NCI-H345 (cell line): ENCODE results near the gene CHPF.

Experiments
- DNase-seq: peaks from one replicate; lab custom pipeline; 2025; lab: John Stamatoyannopoulos, UW

CHPF gene

DNA sequence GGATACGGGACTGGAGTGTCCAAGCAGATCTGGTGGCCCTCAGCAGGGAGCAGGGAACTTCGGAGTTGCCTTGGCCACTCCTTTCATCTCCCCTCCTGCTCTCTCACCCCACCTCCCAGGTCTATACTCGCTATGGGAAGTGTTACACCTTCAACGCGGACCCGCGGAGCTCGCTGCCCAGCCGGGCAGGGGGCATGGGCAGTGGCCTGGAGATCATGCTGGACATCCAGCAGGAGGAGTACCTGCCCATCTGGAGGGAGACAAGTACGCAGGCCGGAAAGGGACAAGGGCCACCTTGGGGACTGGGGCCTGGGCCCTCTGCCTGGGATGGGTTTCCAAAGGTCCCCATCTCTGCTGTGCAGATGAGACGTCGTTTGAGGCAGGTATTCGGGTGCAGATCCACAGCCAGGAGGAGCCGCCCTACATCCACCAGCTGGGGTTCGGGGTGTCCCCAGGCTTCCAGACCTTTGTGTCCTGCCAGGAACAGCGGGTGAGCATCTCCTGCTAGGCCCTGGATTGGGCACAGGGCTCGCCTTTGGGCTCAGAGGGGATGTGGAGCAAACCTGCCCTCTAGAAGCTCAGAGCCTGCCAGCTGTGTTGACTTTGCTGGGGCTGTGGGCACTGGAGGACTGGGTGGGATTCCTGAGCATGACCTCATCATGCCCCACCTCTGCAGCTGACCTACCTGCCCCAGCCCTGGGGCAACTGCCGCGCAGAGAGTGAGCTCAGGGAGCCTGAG lies 11.8 kb downstream of the CHPF start:
- no peak for DNase-seq

DNA sequence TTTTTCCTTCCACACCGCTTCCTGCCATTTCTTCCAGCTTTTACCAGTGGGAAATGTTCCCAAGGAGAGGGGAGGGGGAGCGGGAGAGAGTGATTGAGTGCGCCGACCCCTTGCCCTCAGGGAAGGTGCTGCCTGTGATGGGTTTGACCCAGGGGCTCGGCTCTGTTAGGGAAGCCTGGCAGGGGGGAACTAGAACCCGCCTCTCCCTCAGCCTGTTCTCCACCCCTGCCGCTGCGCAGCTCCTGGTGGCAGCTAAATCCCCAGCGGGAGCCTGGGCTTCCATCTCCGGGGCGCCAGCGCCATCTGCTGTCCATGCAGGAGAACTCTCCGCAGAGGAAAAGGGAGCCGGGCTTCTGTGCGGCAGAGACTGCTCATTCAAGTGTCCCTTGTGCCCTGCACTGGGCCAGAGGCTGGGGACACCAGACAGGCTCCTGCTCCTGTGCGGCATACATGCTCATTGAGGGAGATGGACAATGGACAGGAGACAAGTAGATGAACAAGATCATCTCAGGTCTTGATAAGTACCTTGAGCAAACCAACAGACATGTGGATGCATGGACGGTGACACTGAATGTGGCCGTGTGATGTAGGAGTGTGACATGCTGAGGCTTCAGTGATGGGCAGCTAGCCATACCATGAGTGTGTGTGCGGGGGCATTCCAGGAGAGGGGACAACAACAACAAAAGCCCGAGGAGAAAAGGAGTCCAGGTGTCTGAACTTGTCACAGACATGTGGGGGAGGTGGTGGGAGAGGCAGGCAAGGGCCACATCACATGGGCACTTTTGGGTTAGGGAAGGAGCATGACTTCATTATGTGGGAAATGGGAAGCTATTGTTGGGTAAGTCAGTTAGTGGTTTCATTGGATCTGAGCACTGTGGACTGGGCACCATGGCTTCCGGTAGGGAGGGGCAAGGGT lies 13.3 kb downstream of the CHPF start:
- peak; percentile 86 for DNase-seq

DNA sequence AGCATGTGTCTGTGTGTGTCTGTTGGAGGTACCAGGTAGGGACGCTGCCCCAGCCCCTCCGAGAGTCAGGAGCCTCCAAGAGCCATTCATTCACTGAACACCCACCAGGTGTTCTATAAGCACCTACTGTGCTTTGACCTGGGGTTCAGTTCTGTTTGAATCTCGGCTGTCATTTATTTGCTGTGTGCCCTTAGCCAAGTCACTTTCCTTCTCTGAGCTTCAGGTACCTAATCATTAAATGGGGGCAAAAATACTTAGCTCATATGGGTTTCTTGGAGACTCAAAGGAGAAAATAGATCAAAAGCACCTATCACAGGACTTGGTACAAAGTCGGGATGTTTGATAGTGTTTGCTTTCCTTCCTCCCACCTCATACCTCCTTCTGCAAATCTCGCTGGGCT lies 16.1 kb downstream of the CHPF start:
- no peak for DNase-seq

DNA sequence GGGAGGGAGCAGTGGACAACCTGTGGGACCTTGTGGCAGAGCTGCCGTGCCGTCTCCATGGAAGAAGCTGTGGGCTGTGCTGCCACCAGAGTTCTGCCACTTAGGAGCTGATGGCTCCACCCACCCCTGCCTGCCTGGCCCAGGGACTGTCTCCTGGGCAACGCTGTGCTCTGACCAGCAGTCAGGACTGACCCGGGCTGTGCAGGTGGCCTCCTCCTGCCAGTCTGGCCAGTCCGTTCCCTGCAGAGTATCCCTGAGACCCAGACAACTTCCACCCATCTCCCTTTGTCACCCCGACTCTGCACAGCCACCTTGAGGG lies 16.6 kb downstream of the CHPF start:
- DNase-seq, result no peak

GRCh38 chr2:219526320-219527075 lies 17.1 kb downstream of the CHPF start:
- no peak for DNase-seq

- no peak for DNase-seq
Measured at GRCh38 chr2:219525533-219526232, 17.9 kb downstream of the CHPF start.

GRCh38 chr2:219524817-219525216 lies 18.8 kb downstream of the CHPF start:
- DNase-seq, result no peak

GRCh38 chr2:219523031-219523671 lies 20.5 kb downstream of the CHPF start:
- DNase-seq, result no peak

DNA sequence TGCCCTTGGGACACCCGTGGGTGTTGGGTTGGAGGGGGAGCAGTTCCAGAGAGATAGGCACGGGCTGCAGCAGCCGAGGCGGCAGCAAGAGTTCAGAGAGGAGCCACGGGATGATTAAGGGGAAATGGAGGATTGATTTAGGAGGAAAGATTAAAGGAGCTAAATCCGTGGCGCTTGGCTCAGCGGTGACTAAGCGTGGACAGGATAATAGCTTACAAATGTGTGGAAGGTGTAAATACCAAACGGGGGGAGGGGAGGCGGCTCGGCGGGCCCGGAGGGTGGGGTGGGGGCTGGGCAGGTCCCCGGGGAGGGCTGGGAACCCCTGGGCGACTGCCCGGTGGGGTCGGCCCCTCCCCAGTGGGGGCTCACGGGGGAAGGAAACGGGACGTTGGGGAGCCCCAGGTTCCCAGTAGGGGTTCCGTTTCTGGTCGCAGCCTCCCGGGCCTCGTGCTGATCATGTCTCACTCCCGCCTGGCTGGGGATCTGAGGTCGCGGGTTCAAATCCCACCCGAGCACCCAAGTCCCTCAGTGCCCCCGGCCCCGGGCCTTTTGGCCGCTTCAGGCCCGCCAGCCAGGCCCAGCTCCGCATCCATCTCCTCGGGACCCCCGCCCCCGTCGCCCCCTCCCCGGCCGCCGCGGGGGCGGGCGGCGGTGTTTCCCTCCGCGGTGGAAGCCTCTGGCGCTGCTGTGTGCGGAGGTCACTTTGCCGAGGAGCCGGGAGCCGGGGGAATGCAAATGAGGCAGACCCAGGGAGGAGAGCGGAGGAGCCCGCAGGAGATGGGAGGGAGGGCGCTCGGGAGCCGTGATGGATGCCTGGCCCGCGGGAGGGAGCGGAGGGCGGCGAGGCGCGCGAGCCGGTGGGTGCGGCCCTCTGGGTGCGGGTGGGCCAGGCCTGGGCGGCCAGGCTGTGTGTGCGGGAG lies 21.2 kb downstream of the CHPF start:
- peak; percentile 12 for DNase-seq

GRCh38 chr2:219521066-219521880 lies 22.3 kb downstream of the CHPF start:
- DNase-seq, result peak; percentile 20

DNA sequence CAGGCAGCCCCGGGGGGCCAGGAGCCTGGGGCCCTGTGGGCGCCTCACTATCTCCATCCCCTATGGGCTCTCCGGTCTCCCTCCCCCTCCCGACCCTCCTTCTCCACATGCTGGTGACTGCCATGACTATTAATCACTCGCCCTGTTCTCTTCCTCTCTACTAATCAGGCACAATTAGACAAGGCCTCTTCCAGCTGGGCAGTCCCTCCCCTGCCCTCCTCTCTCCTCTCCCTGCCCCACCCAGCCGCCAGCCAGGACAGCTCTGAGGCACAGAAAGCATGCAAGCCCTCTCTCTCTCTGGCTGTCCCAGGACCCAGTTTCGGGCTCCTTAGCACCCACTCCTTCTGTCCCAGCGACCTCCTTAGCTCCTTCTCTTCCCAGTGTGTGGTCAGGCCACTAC lies 23.5 kb downstream of the CHPF start:
- DNase-seq, result no peak

GRCh38 chr2:219519526-219519916 lies 24.1 kb downstream of the CHPF start:
- DNase-seq, result no peak

- no peak for DNase-seq
Measured at GRCh38 chr2:219517954-219518778, 25.4 kb downstream of the CHPF start.

DNA sequence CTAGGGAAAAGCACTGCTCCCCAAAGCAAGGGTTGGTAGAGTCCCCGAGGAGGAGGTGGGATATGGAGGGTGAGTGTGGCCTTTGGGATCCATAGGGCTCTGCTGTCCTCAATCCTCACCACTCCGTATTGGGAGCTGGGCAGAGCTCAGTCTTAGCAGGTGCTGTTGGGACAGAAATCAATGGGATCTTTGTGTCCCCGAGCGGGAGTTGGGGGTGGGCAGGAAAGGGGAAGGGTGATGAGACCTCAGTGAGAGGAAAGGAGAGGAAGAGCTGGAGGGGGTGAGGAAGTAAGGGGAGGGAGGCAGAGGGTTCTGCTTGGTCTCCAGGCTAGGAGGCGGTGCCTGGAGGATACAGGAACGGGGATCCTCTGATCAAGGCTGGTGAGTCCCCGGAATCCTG lies 26.7 kb downstream of the CHPF start:
- no peak for DNase-seq

DNA sequence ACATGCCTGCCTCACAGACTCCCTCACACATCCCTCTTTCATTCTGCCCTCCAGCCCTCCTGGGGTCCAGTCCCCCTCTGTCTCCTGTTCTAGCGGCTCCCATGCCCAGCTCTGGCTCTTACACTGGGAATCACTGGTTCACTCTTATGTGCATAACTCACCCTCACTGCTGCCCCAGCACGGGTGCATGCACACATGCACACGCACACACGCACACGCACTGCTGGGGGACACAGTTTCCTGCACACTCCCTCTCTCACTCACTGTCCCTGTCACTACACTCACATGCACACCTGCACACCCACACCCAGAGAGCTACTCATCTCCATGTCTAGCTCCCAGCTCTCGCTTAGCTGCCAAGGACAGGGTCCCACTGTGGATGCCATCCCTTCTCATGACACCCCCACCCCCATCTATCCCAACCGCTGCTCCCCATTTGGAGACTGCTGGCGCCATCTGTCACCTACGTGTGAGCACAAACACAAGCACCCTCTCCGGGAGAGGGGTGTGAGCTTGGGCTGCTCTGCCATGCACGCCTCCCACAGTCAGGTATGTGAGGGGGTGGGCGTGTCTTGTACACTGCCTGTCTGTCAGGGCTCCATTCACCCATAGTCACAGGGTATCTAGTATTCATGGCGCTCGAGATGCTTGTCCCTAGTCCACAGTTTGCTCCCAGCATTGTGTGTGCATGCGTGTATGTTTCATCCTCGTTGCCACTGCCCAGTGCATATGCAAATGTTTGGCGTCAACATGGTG lies 27.6 kb downstream of the CHPF start:
- DNase-seq, result no peak

DNA sequence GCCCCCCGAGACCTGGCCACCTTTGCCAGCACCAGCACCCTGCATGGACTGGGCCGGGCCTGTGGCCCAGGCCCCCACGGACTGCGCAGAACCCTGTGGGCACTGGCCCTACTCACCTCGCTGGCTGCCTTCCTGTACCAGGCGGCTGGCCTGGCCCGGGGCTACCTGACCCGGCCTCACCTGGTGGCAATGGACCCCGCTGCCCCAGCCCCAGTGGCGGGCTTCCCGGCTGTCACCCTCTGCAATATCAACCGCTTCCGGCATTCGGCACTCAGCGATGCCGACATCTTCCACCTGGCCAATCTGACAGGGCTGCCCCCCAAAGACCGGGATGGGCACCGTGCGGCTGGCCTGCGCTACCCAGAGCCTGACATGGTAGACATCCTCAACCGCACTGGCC lies 28.8 kb downstream of the CHPF start:
- no peak for DNase-seq

DNA sequence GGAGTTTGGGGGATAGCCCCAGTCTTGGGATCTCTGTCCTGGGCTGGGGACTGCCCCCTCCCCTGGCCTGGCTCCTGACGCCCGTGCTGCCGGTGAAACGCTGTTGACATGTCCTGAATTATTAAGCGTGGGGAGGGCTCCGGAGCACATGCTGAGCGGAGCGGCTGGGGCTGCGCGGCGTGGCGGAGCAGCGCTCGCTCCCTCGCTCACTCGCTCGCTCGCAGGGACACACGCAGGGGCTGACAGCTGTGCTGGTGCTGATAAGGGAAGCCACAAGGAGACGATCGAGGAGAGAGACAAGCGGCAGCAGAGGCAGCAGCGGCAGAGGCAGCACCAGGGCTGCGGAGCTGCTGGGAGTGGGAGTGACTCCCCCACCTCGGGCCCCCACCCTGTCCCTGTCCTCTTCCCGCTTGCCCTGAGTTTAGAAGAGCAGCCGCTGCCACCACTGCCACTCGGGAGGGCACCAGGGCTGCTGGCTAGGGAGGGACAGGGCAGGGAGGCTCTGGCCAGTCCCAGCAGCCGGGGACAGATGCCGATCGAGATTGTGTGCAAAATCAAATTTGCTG lies 29.3 kb downstream of the CHPF start, which contains the start of gene ASIC4:
Gene ASIC4 (plus strand): TSS at position 287 of the 566 bp plus-strand sequence. CDS start 243 bp downstream, at position 530.
- no peak for DNase-seq
